ENCODE data around the gene CRTC1.

DNA sequence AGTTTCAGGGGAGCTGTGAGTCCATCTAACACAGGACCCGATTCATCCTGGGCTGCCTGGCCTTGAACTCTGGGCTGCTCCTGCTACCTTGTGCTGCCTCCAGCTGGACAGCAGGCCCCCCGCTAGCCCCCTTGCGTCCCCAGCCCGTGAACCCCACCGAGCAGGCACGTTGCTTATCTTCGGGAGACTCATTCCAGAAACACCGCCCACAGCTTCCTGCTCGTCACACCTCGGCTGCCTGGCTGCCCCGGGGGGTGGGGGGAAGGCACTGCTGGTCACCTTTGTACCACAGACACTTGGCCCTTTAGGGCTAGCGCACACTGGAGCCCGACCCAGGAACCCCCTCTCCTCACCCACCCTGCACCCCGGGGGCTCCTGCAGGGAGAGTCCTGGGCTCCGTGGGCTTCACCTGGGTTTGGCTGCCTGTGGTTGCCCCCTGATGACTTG, 48.1 kb downstream of the CRTC1 start:
- TF ChIP-seq, protein P1, sequence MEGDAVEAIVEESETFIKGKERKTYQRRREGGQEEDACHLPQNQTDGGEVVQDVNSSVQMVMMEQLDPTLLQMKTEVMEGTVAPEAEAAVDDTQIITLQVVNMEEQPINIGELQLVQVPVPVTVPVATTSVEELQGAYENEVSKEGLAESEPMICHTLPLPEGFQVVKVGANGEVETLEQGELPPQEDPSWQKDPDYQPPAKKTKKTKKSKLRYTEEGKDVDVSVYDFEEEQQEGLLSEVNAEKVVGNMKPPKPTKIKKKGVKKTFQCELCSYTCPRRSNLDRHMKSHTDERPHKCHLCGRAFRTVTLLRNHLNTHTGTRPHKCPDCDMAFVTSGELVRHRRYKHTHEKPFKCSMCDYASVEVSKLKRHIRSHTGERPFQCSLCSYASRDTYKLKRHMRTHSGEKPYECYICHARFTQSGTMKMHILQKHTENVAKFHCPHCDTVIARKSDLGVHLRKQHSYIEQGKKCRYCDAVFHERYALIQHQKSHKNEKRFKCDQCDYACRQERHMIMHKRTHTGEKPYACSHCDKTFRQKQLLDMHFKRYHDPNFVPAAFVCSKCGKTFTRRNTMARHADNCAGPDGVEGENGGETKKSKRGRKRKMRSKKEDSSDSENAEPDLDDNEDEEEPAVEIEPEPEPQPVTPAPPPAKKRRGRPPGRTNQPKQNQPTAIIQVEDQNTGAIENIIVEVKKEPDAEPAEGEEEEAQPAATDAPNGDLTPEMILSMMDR (IDR thresholded peaks at IDR 0.05), result no peak
- no peak for TF ChIP-seq POLR2A (IDR thresholded peaks at IDR 0.05)
